Keratinocyte (primary cell): ENCODE data around the gene HYPK. TPM values are rescaled to one million over a fixed set of nuclear protein-coding genes. Genes with fewer than 3 reads are reported as not detected.

Experiments
- DNase-seq: peaks from one replicate; pipeline ENCODE4 v3.0.0-alpha.2; 2011; ENCODE audit warnings: low read depth, missing footprints, low spot score
- FAIRE-seq: peaks from 2 replicates; lab custom pipeline; 2011; peaks lifted over from hg19 to GRCh38; lab: Jason Lieb, UNC
- H2AFZ ChIP-seq: 2 replicates; pipeline ENCODE4 v1.6.0; 2012; ENCODE audit warnings: low read length, control low read depth, inconsistent platforms; ENCODE audit not compliant: control insufficient read depth
- H3K27ac ChIP-seq: 2 replicates; pipeline ENCODE4 v1.5.1; 2011; ENCODE audit warnings: low read length; ENCODE audit not compliant: control insufficient read depth, insufficient read depth
- H3K27me3 ChIP-seq: 3 replicates; pipeline ENCODE4 v1.6.0; 2011; ENCODE audit warnings: low read length; ENCODE audit not compliant: control insufficient read depth, insufficient read depth; ENCODE audit errors: extremely low read depth
- H3K36me3 ChIP-seq, 2 experiments: 2 replicates in 1 of 2; 3 replicates in 1 of 2; pipeline ENCODE4 v1.5.1; 2011; ENCODE audit warnings: low read length in 2 of 2, mild to moderate bottlenecking in 1 of 2; ENCODE audit not compliant: control insufficient read depth in 2 of 2, insufficient read depth in 2 of 2; ENCODE audit errors: extremely low read depth in 1 of 2
- H3K4me1 ChIP-seq: 3 replicates; pipeline ENCODE4 v1.5.1; 2011; ENCODE audit warnings: low read length; ENCODE audit not compliant: control insufficient read depth, insufficient read depth; ENCODE audit errors: extremely low read depth
- H3K4me2 ChIP-seq: 3 replicates; pipeline ENCODE4 v1.6.0; 2011; ENCODE audit warnings: low read depth, low read length; ENCODE audit not compliant: control insufficient read depth, insufficient read depth; ENCODE audit errors: extremely low read depth
- H3K4me3 ChIP-seq, 3 experiments: fragments of 200-600 bp in 1 of 3; sonication (generic) in 1 of 3; 2 replicates in 2 of 3; 3 replicates in 1 of 3; pipeline ENCODE4 v1.5.1; 2011 to 2016; ENCODE audit warnings: low read length in 3 of 3, mild to moderate bottlenecking in 3 of 3, control low read depth in 2 of 3, inconsistent platforms in 1 of 3, low read depth in 1 of 3, mixed read lengths in 1 of 3, mixed run types in 1 of 3, moderate library complexity in 1 of 3; ENCODE audit not compliant: control insufficient read depth in 2 of 3, insufficient read depth in 2 of 3; ENCODE audit errors: extremely low read depth in 1 of 3
- H3K79me2 ChIP-seq: 2 replicates; pipeline ENCODE4 v1.6.0; 2012; ENCODE audit warnings: low read length; ENCODE audit not compliant: control insufficient read depth, insufficient read depth
- H3K9ac ChIP-seq: 3 replicates; pipeline ENCODE4 v1.6.0; 2011; ENCODE audit warnings: low read length; ENCODE audit not compliant: control insufficient read depth, insufficient read depth; ENCODE audit errors: extremely low read depth
- H3K9me1 ChIP-seq: 3 replicates; pipeline ENCODE4 v1.6.0; 2011; ENCODE audit warnings: low read length; ENCODE audit not compliant: control insufficient read depth, insufficient read depth; ENCODE audit errors: extremely low read depth
- H3K9me3 ChIP-seq: 2 replicates; pipeline ENCODE4 v1.5.1; 2012; ENCODE audit warnings: low read depth, low read length; ENCODE audit not compliant: control insufficient read depth
- H4K20me1 ChIP-seq: 3 replicates; pipeline ENCODE4 v1.6.0; 2011; ENCODE audit warnings: low read length; ENCODE audit not compliant: control insufficient read depth, insufficient read depth; ENCODE audit errors: extremely low read depth
- CTCF ChIP-seq, 3 experiments: IDR thresholded peaks in 1 of 3; conservative IDR thresholded peaks in 1 of 3; optimal IDR thresholded peaks in 1 of 3; 2 replicates in 2 of 3; 3 replicates in 1 of 3; pipeline versions ENCODE3 to v1.5.1; 2011; ENCODE audit warnings: low read length in 3 of 3, mild to moderate bottlenecking in 3 of 3, moderate library complexity in 2 of 3, control low read depth in 1 of 3, inconsistent platforms in 1 of 3; ENCODE audit not compliant: insufficient read depth in 2 of 3; ENCODE audit errors: extremely low read depth in 1 of 3
- EZH2 ChIP-seq: IDR thresholded peaks from one replicate; pipeline ENCODE4 v1.6.1; 2012; ENCODE audit warnings: inconsistent platforms, mild to moderate bottlenecking, low read length, moderate library complexity
- dilution Hi-C: fragments of 300-500 bp; cut with MboI; formaldehyde crosslinking; loops from one replicate; pipeline ENCODE4 v1.7.0; 2020; ENCODE audit warnings: low sequenced_read_pairs; ENCODE audit not compliant: extremely low pct_ligation_motif_present
- polyA plus RNA-seq, 5 experiments: library from polyadenylated mRNA; depleted of rRNA in 3 of 5; stranded (reverse) in 3 of 5; stranded (forward) in 1 of 5; unstranded in 1 of 5; fragments of >200 nt; gene quantifications; 1 replicate in 1 of 5; 2 replicates in 3 of 5; 3 replicates in 1 of 5; pipeline versions ENCODE4 v1.2.1 to v1.2.3, GENCODE V29; 2011 to 2012; ENCODE audit warnings: missing spikeins in 2 of 5, low read depth in 1 of 5, low replicate concordance in 1 of 5

HYPK gene
- polyA plus RNA-seq, 1 donor (not counting 4 experiments of a cell fraction or from before 2014, with no cell fraction given): 27.5 TPM

DNA sequence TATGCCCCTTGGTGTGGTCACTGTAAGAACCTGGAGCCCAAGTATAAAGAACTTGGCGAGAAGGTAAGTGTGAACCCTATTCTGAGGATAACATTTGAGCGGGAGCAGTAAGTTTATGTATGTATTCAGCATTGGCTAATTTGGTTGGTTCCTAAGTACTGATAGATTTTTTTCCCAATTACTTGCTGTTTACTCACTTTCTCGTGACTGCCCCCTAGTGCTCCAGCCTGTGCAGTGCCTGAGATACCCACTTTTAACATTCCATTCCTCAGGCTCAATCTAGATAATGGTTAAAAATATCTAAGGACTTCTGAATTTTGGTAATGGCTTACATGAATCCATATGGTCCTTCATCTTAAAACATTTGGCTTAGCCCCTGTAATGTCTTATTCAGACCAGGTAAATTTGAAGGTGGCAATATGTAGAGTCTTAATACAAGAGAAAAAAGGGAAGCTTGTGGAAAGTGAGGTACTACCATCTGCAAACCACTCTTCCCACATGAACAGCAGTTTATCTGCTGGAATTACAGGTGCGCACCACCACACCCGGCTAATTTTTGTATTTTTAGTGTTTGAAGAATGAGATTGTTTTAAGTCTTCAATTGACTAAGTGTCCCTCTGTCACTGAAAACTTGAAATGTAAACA is 30.7 kb upstream of the HYPK start:
- Histone ChIP-seq H4K20me1 (no peaks in the 10 kb centered on the region), H3K4me3 (no peak overlapping the region), H3K79me2 (no peaks in the 10 kb centered on the region), H3K9ac (no peak overlapping the region), H3K4me2 (no peak overlapping the region), H3K27me3 (no peaks in the 10 kb centered on the region), H3K9me3 (no peaks in the 10 kb centered on the region), H3K9me1 (no peaks in the 10 kb centered on the region), H3K36me3 (peaks cover 32 to 59% of the 10 kb centered on the region in 2 experiments), H3K4me1 (peaks cover 6% of the 10 kb centered on the region), H3K27ac (no peak overlapping the region), H2AFZ (no peak overlapping the region)
- FAIRE-seq (peak; percentile 44), DNase-seq (no peak)
- TF ChIP-seq EZH2: no peak
- peak; percentile 68 to 79 (median 76) for TF ChIP-seq CTCF (optimal IDR thresholded peaks at IDR 0.05 in 1 of 3, IDR thresholded peaks at IDR 0.05 in 1 of 3, conservative IDR thresholded peaks at IDR 0.05 in 1 of 3; ENCODE audit: extremely low read depth in 1 of 3, insufficient read depth in 2 of 3, low read length in 3 of 3)
- dilution Hi-C loops: no loop called here

- peaks cover 16% of the 10 kb centered on the region for H3K4me1 ChIP-seq
- H3K27me3 ChIP-seq: no peaks in the 10 kb centered on the region
- H3K79me2 ChIP-seq: no peaks in the 10 kb centered on the region
- no peak overlapping the region for H2AFZ ChIP-seq
- H3K27ac ChIP-seq: no peak overlapping the region
- no peaks in the 10 kb centered on the region for H4K20me1 ChIP-seq
- H3K9ac ChIP-seq: no peak overlapping the region
- H3K36me3 ChIP-seq: peaks cover 25 to 45% of the 10 kb centered on the region in 2 experiments
- H3K4me3 ChIP-seq: no peak overlapping the region
- no peak for TF ChIP-seq EZH2
- no peak for TF ChIP-seq CTCF (optimal IDR thresholded peaks at IDR 0.05 in 1 of 3, IDR thresholded peaks at IDR 0.05 in 1 of 3, conservative IDR thresholded peaks at IDR 0.05 in 1 of 3; ENCODE audit: extremely low read depth in 1 of 3, insufficient read depth in 2 of 3, low read length in 3 of 3)
- no peak overlapping the region for H3K4me2 ChIP-seq
- FAIRE-seq (no peak), DNase-seq (no peak)
- H3K9me3 ChIP-seq: no peaks in the 10 kb centered on the region
- dilution Hi-C loops: no loop called here
- no peaks in the 10 kb centered on the region for H3K9me1 ChIP-seq
Observed at GRCh38 chr15:43771816-43772215, 28.6 kb upstream of the HYPK start.
